ENCODE results near the gene CCDC192.

The CCDC192 gene

GRCh38 chr5:127944125-127944524, 240.9 kb downstream of the CCDC192 start:
- Histone ChIP-seq H3K79me2 (ENCODE audit: low read length) (no peaks in the 10 kb centered on the region), H3K27ac (ENCODE audit: low read length) (no peak overlapping the region), H3K4me2 (ENCODE audit: low read length) (no peak overlapping the region), H3K4me3 (ENCODE audit: low read length) (no peak overlapping the region), H3K36me3 (replicated peaks; ENCODE audit: low read depth, low read length) (no peaks in the 10 kb centered on the region), H3K9ac (ENCODE audit: low read length) (no peak overlapping the region), H3K27me3 (ENCODE audit: low read depth, low read length) (no peaks in the 10 kb centered on the region), H3K4me1 (ENCODE audit: low read length) (no peaks in the 10 kb centered on the region), H3K9me3 (ENCODE audit: insufficient read depth, low read length) (no peaks in the 10 kb centered on the region), H4K20me1 (ENCODE audit: insufficient read depth, low read length) (no peaks in the 10 kb centered on the region), H2AFZ (ENCODE audit: low read depth, low read length) (no peak overlapping the region)
- TF ChIP-seq EZH2phosphoT487 (IDR thresholded peaks at IDR 0.05; ENCODE audit: low read depth), result no peak
- no peak for TF ChIP-seq CTCF (IDR thresholded peaks at IDR 0.05; ENCODE audit: low read depth, low read length)

DNA sequence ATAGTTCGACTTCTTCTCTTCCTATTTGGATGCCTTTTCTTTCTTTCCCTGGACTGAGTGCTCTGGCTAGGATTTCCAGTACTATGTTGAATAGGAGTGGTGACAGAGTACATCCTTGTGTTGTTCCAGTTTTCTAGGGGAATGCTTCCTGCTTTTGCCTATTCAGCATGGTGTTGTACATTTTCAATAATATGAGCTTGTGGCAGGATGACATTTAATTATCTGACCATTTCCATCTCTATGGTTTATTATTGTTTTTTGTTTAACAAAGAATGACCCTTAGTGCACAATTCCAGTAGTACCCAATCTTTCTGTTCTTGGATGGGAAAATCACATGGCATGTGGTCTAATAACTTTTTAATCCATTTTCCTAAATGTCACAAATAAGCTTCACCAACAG, 244.8 kb downstream of the CCDC192 start:
- no peak overlapping the region for H2AFZ ChIP-seq (ENCODE audit: low read depth, low read length)
- no peaks in the 10 kb centered on the region for H3K79me2 ChIP-seq (ENCODE audit: low read length)
- no peaks in the 10 kb centered on the region for H3K27me3 ChIP-seq (ENCODE audit: low read depth, low read length)
- no peaks in the 10 kb centered on the region for H3K9me3 ChIP-seq (ENCODE audit: insufficient read depth, low read length)
- H3K27ac ChIP-seq (ENCODE audit: low read length), result no peak overlapping the region
- H3K9ac ChIP-seq (ENCODE audit: low read length), result no peak overlapping the region
- no peaks in the 10 kb centered on the region for H4K20me1 ChIP-seq (ENCODE audit: insufficient read depth, low read length)
- no peak for TF ChIP-seq EZH2phosphoT487 (IDR thresholded peaks at IDR 0.05; ENCODE audit: low read depth)
- no peak for TF ChIP-seq CTCF (IDR thresholded peaks at IDR 0.05; ENCODE audit: low read depth, low read length)
- H3K4me1 ChIP-seq (ENCODE audit: low read length), result peaks cover 6% of the 10 kb centered on the region; the same call in 1 of the 2 replicates
- no peaks in the 10 kb centered on the region for H3K36me3 ChIP-seq (replicated peaks; ENCODE audit: low read depth, low read length)
- H3K4me3 ChIP-seq (ENCODE audit: low read length), result no peak overlapping the region
- H3K4me2 ChIP-seq (ENCODE audit: low read length), result no peak overlapping the region

DNA sequence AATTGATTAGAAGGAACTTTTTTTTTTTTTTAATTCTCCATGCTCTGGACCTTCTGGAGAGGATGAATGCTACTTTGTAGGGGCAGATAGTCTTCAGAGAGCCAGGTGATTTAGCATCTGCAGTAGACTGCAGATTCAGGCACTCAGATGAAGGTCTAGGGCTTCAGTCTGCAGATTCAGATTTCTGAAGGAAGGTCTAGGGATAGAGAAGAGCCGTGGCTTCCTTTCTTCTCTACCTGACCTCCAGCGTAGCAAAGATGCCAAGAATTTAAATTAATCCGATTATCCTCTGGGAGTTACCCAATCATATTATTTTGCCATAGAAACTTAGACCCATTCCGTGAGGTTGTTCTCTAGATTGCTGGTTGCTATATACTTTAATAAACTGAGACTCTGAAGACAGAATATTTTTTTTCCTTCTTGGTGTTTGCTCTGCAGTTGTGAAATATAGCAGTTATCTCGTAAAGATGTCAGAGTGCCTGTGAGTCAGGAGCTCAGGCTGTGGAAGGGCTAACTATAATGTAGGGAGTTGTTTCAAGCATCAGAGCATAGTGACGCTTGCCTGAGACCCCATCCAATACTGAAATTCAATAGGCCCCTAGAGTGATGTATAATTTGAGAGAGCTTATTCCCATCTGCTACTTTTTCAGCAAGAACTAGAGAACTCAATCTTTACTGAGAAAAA, 247.7 kb downstream of the CCDC192 start:
- TF ChIP-seq EZH2phosphoT487 (IDR thresholded peaks at IDR 0.05; ENCODE audit: low read depth), result no peak
- TF ChIP-seq CTCF (IDR thresholded peaks at IDR 0.05; ENCODE audit: low read depth, low read length), result no peak
- no peaks in the 10 kb centered on the region for H4K20me1 ChIP-seq (ENCODE audit: insufficient read depth, low read length)
- H3K4me2 ChIP-seq (ENCODE audit: low read length), result no peak overlapping the region
- H3K27me3 ChIP-seq (ENCODE audit: low read depth, low read length), result no peaks in the 10 kb centered on the region
- no peak overlapping the region for H3K4me3 ChIP-seq (ENCODE audit: low read length)
- no peaks in the 10 kb centered on the region for H3K36me3 ChIP-seq (replicated peaks; ENCODE audit: low read depth, low read length)
- no peaks in the 10 kb centered on the region for H3K79me2 ChIP-seq (ENCODE audit: low read length)
- H3K4me1 ChIP-seq (ENCODE audit: low read length), result peaks cover 6% of the 10 kb centered on the region; the same call in 1 of the 2 replicates
- H2AFZ ChIP-seq (ENCODE audit: low read depth, low read length), result no peak overlapping the region
- H3K27ac ChIP-seq (ENCODE audit: low read length), result no peak overlapping the region
- H3K9me3 ChIP-seq (ENCODE audit: insufficient read depth, low read length), result no peaks in the 10 kb centered on the region
- H3K9ac ChIP-seq (ENCODE audit: low read length), result no peak overlapping the region

DNA sequence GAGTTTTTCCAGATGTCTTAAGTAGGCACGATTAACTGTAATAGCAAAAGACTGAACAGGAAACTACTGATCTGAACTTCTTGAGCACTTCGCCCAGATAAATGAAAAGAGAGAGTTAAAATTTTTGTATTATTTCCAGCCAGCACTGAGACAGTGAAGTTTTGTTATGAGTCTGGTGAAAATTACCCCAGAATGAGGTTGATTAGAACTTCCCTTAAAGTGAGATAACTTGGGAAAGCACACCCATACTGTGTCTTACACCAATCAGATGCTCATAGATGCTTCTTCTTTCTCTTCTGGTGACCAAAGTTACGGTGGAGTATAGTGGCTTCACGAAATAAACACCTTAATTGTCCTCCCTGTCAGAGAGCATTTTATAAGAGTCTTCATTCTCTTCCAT, 248.6 kb downstream of the CCDC192 start:
- no peaks in the 10 kb centered on the region for H3K27me3 ChIP-seq (ENCODE audit: low read depth, low read length)
- no peak overlapping the region for H3K4me2 ChIP-seq (ENCODE audit: low read length)
- H3K9me3 ChIP-seq (ENCODE audit: insufficient read depth, low read length), result no peaks in the 10 kb centered on the region
- no peaks in the 10 kb centered on the region for H3K79me2 ChIP-seq (ENCODE audit: low read length)
- no peak overlapping the region for H3K27ac ChIP-seq (ENCODE audit: low read length)
- TF ChIP-seq EZH2phosphoT487 (IDR thresholded peaks at IDR 0.05; ENCODE audit: low read depth) (no peak), CTCF (IDR thresholded peaks at IDR 0.05; ENCODE audit: low read depth, low read length) (no peak)
- H4K20me1 ChIP-seq (ENCODE audit: insufficient read depth, low read length), result no peaks in the 10 kb centered on the region
- H3K36me3 ChIP-seq (replicated peaks; ENCODE audit: low read depth, low read length), result no peaks in the 10 kb centered on the region
- no peak overlapping the region for H3K9ac ChIP-seq (ENCODE audit: low read length)
- H3K4me3 ChIP-seq (ENCODE audit: low read length), result no peak overlapping the region
- peaks cover 6% of the 10 kb centered on the region; the same call in 1 of the 2 replicates for H3K4me1 ChIP-seq (ENCODE audit: low read length)
- H2AFZ ChIP-seq (ENCODE audit: low read depth, low read length), result no peak overlapping the region
